MCF 10A (cell line): ENCODE data around the gene GALNT7. TPM values are rescaled to one million over a fixed set of nuclear protein-coding genes. Genes with fewer than 3 reads are reported as not detected.

Source experiments
- BruUV-seq: library from RNA; stranded (reverse); fragments of 400-500 nt; replicated peaks from 2 replicates; lab custom pipeline; 2021; lab: Mats Ljungman, UMichigan
- CTCF ChIA-PET: fragments of 300-600 bp; sonication (Branson Sonifier 250); formaldehyde crosslinking; extraction: SDS; loops from one replicate; lab custom pipeline; 2021; ENCODE audit warnings: antibody characterized with exemption, inconsistent platforms; lab: Yijun Ruan, JAX
- POLR2A ChIA-PET: fragments of 300-600, 350-650 bp; sonication (Branson Sonifier 250); formaldehyde crosslinking; extraction: SDS; loops from one replicate; lab custom pipeline; 2020; ENCODE audit warnings: antibody characterized with exemption, inconsistent platforms; lab: Yijun Ruan, JAX
- DNase-seq: peaks from one replicate; pipeline ENCODE4 v3.0.0-alpha.2; 2018; ENCODE audit not compliant: unreplicated experiment
- H3K27ac Mint-ChIP-seq: one replicate; pipeline ENCODE4 v1.8.0; 2022; ENCODE audit warnings: mild to moderate bottlenecking, low read depth, mixed read lengths; ENCODE audit not compliant: unreplicated experiment
- H3K27me3 Mint-ChIP-seq: one replicate; pipeline ENCODE4 v1.8.0; 2022; ENCODE audit warnings: mixed read lengths; ENCODE audit not compliant: insufficient read depth, unreplicated experiment
- H3K36me3 Mint-ChIP-seq: one replicate; pipeline ENCODE4 v1.8.0; 2022; ENCODE audit warnings: mild to moderate bottlenecking, moderate library complexity, mixed read lengths; ENCODE audit not compliant: insufficient read depth, unreplicated experiment
- H3K4me1 Mint-ChIP-seq: one replicate; pipeline ENCODE4 v1.8.0; 2022; ENCODE audit warnings: mixed read lengths; ENCODE audit not compliant: insufficient read depth, unreplicated experiment
- H3K4me3 Mint-ChIP-seq: one replicate; pipeline ENCODE4 v1.8.0; 2022; ENCODE audit warnings: mild to moderate bottlenecking, moderate library complexity, mixed read lengths; ENCODE audit not compliant: unreplicated experiment
- H3K9me3 Mint-ChIP-seq: one replicate; pipeline ENCODE4 v1.8.0; 2022; ENCODE audit warnings: mixed read lengths; ENCODE audit not compliant: unreplicated experiment
- intact Hi-C: fragments of 100-400 bp; cut with micrococcal nuclease; formaldehyde crosslinking; loops from 2 replicates; pipeline ENCODE4 v1.14.1; 2022
- total RNA-seq: library from RNA; stranded (reverse); gene quantifications from 2 replicates; pipeline ENCODE4 v1.2.3, GENCODE V29; 2022
- TF ChIP-seq, protein P1 (sequence below): fragments of 200-600 bp; IDR thresholded peaks from one replicate; pipeline ENCODE4 v1.8.0; 2022; ENCODE audit warnings: antibody characterized with exemption, mild to moderate bottlenecking; ENCODE audit not compliant: unreplicated experiment

GALNT7 gene
- total RNA-seq, 1 experiment from 2014 or later = 13.7 TPM

DNA sequence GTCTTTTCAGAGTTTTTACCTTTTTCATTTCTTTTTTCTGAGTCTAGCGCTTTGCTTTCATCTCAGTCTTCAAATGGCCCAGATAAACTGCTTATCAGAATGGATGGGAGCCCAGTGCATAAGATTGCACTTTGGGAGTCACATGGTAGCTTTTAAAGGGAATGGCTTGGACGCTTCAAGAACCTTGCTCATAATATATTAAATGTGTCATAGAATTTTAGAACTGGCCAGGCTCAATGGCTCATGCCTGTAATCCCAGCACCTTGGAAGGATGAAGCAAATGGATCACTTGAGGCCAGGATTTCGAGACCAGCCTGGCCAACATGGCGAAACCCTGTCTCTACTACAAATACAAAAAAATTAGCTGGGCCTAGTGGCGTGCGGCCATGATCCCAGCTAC lies 97.1 kb downstream of the GALNT7 start:
- no peak overlapping the region for H3K27ac Mint-ChIP-seq
- peaks cover 9% of the 10 kb centered on the region for H3K4me1 Mint-ChIP-seq
- H3K4me3 Mint-ChIP-seq = no peak overlapping the region
- intact Hi-C loops = no loop called here
- H3K27me3 Mint-ChIP-seq = no peaks in the 10 kb centered on the region
- no peak for DNase-seq
- TF ChIP-seq, protein P1, sequence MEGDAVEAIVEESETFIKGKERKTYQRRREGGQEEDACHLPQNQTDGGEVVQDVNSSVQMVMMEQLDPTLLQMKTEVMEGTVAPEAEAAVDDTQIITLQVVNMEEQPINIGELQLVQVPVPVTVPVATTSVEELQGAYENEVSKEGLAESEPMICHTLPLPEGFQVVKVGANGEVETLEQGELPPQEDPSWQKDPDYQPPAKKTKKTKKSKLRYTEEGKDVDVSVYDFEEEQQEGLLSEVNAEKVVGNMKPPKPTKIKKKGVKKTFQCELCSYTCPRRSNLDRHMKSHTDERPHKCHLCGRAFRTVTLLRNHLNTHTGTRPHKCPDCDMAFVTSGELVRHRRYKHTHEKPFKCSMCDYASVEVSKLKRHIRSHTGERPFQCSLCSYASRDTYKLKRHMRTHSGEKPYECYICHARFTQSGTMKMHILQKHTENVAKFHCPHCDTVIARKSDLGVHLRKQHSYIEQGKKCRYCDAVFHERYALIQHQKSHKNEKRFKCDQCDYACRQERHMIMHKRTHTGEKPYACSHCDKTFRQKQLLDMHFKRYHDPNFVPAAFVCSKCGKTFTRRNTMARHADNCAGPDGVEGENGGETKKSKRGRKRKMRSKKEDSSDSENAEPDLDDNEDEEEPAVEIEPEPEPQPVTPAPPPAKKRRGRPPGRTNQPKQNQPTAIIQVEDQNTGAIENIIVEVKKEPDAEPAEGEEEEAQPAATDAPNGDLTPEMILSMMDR = no peak
- BruUV-seq = no TSS peak
- no peaks in the 10 kb centered on the region for H3K9me3 Mint-ChIP-seq
- ChIA-PET POLR2A (no interaction called here), CTCF (interaction anchor here (0.9 to 2.6 kb wide), 6 partner anchors 8 to 252 kb away, joined by 3 to 21 read pairs (median 4); no protein-coding TSS in a partner anchor)
- no peaks in the 10 kb centered on the region for H3K36me3 Mint-ChIP-seq

DNA sequence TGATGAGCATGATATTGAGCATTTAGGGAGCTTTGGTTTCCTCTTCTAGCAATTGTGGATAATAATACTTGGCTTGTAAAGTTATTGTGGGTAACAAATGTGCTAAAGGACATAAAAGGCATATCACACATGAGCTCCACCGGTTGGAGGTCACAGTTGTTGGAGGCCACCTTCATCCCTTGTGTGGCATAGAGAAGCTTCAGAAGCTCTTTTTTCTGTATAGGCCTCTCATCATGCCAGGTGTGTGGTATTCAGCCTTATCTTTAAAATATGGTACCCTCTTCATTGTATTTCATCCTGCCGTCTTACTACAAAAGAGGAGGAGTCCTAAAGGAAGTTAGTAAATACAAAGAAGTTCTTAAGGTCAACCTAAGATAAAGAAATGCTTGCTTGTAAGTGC lies 99.1 kb downstream of the GALNT7 start:
- intact Hi-C loops = no loop called here
- peaks cover 11% of the 10 kb centered on the region for H3K4me1 Mint-ChIP-seq
- DNase-seq = no peak
- ChIA-PET POLR2A (interaction anchor here (0.9 kb wide), 1 partner anchor 261 kb away, joined by 3 read pairs; no protein-coding TSS in a partner anchor), CTCF (interaction anchor here (0.6 to 1.2 kb wide), 5 partner anchors 10 to 254 kb away, joined by 3 to 5 read pairs (median 4); no protein-coding TSS in a partner anchor)
- no TSS peak for BruUV-seq
- no peak overlapping the region for H3K4me3 Mint-ChIP-seq
- H3K36me3 Mint-ChIP-seq = no peaks in the 10 kb centered on the region
- H3K27ac Mint-ChIP-seq = no peak overlapping the region
- no peaks in the 10 kb centered on the region for H3K9me3 Mint-ChIP-seq
- TF ChIP-seq, protein P1 = no peak
- H3K27me3 Mint-ChIP-seq = no peaks in the 10 kb centered on the region

DNA sequence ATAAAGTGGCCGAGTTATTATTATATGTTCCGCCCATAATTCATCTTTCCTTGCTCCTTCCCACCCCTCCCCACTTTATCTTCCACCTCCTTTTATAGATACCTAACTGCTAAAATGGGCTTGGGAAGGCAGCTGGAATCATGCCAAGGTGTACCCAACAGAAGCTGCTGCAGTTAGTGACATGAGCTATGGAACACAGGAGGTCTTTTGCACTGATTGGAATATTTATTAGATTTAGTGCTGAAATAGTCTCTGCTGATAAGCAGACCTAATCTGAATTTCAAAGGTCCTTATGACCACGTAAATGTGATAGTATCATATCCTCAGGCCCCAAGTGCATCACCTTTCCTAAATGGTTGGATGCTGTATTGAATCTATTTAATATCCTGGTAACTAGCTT lies 100.7 kb downstream of the GALNT7 start:
- no peaks in the 10 kb centered on the region for H3K36me3 Mint-ChIP-seq
- H3K4me3 Mint-ChIP-seq = no peak overlapping the region
- intact Hi-C loops = no loop called here
- no peak overlapping the region for H3K27ac Mint-ChIP-seq
- DNase-seq = no peak
- TF ChIP-seq, protein P1 = no peak
- H3K9me3 Mint-ChIP-seq = no peaks in the 10 kb centered on the region
- H3K27me3 Mint-ChIP-seq = no peaks in the 10 kb centered on the region
- no TSS peak for BruUV-seq
- CTCF ChIA-PET = interaction anchor here (0.7 kb wide), 2 partner anchors 27 to 1204 kb away, joined by 3 read pairs; no protein-coding TSS in a partner anchor
- POLR2A ChIA-PET = no interaction called here
- peaks cover 16% of the 10 kb centered on the region for H3K4me1 Mint-ChIP-seq

DNA sequence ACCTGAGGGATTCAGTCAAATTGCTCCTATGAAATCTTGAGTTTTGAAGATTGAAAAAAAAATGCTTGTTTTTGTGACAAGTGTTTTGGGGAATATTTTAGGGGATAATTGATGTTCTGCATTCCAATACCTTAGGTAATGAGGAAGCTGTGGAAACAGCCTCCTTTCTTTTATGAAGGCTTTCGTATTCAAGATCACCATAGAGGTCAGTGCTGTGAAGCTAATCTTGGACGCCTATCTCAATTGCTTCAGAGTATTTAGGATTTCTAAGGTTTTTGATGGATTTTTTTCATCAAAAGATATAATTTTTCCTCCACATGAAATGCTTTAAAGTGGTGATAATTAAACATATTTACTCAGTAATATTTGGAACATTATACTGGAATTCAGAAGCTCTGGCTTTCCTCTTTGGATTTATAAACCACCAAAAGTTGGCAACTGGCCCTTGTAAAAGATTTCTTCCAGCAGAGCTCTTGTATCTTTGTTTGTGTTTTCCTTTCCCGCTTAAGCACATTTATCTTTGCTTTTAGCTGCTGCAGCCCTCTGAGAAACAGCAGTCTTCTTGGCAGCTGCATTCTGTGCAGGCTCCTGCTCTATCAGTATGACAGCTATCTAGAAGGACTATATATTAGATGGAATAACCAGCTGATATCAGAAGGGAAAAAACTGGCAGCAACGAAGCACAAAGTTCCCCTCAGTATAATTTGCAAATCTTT lies 101.9 kb downstream of the GALNT7 start:
- POLR2A ChIA-PET = interaction anchor here (0.6 to 1.2 kb wide), 3 partner anchors 9 to 21 kb away, joined by 3 to 5 read pairs (median 3); no protein-coding TSS in a partner anchor
- no peaks in the 10 kb centered on the region for H3K27me3 Mint-ChIP-seq
- BruUV-seq = no TSS peak
- DNase-seq = no peak
- CTCF ChIA-PET = interaction anchor here (1.4 to 1.7 kb wide), 2 partner anchors 13 to 256 kb away, joined by 6 to 7 read pairs; no protein-coding TSS in a partner anchor
- TF ChIP-seq, protein P1 = no peak
- H3K27ac Mint-ChIP-seq = no peak overlapping the region
- H3K4me3 Mint-ChIP-seq = no peak overlapping the region
- H3K36me3 Mint-ChIP-seq = no peaks in the 10 kb centered on the region
- peaks cover 10% of the 10 kb centered on the region for H3K4me1 Mint-ChIP-seq
- H3K9me3 Mint-ChIP-seq = no peaks in the 10 kb centered on the region
- intact Hi-C loops = no loop called here
